Right cardiac atrium (tissue), 5 donors: ENCODE results near the gene IFNGR2. TPM values are rescaled to one million over a fixed set of nuclear protein-coding genes. Genes with fewer than 3 reads are reported as not detected.
"Not testable (repeated sequence)": the region's sequence is repeated elsewhere in the genome, so short reads cannot be mapped to it uniquely, and the experiment has no call there.

Experiments used
- ATAC-seq, 2 donors: fragments of 200-7000 bp; cut with Tn5 transposase; one replicate each; pipeline versions ENCODE4 v1.8.0 to v1.9.1; 2020; ENCODE audit warnings: moderate library complexity in 2 of 2, mild to moderate bottlenecking in 1 of 2
- DNase-seq, 3 donors: peaks; one replicate each; pipeline ENCODE4 v3.0.0-alpha.2; 2020
- H3K27ac ChIP-seq: one replicate; pipeline ENCODE4 v1.5.1; 2013; ENCODE audit warnings: mild to moderate bottlenecking, low read length, control low read depth, moderate library complexity
- H3K27me3 ChIP-seq: one replicate; pipeline ENCODE4 v1.6.1; 2013; ENCODE audit not compliant: control insufficient read depth, insufficient read depth
- H3K4me1 ChIP-seq: one replicate; pipeline ENCODE4 v1.6.1; 2013; ENCODE audit warnings: low read length; ENCODE audit not compliant: control insufficient read depth, insufficient read depth
- H3K4me3 ChIP-seq: one replicate; pipeline ENCODE4 v1.5.1; 2013; ENCODE audit warnings: low read length, control low read depth
- H3K9me3 ChIP-seq: one replicate; pipeline ENCODE4 v1.6.1; 2013; ENCODE audit warnings: low read length; ENCODE audit not compliant: control insufficient read depth
- WGBS: extraction: QIAGEN DNeasy Blood & Tissue Kit; methylation state at CpG from one replicate; pipeline ENCODE4 v1.1.7; 2013; 5-methylcytosine and 5-hydroxymethylcytosine counted together
- intact Hi-C, 4 donors: fragments of 100-400 bp; cut with DNase I; formaldehyde crosslinking; loops; one replicate each; pipeline versions ENCODE4 v1.11.0 to v1.14.0; 2022 to 2023
- polyA plus RNA-seq: library from polyadenylated mRNA; stranded (reverse); fragments of 200-250 nt; gene quantifications from one replicate; pipeline ENCODE4 v1.2.3, GENCODE V29; 2013
- total RNA-seq, 4 donors: library from RNA; stranded (reverse); fragmentation: NEBNext Ultra II Directional; extraction: Animal tissue kit (Norgen Biotek cat#: 25700); gene quantifications; one replicate each; pipeline ENCODE4 v1.2.1, GENCODE V29; 2021
- donor health status: healthy with polysubstance abuse.
- donor health status: DM: no; HTN: yes; CAD: no.
- donor health status: DM: no; HTN: no; CAD: no.
- donor health status: DM: no; HTN: yes; CAD: no; lungs with severe emphysema.
- donor health status: DM: yes; HTN: yes; CAD: no.

IFNGR2 gene
- total and polyA plus RNA-seq, 5 donors = 37.4 to 47.4 (median 41.7) TPM

- intact Hi-C loops = loop anchor here in 3 of 4 donors (5.0 to 10.0 kb wide), 3 partner anchors 170 to 540 kb away; no protein-coding TSS in a partner anchor
- WGBS = 66% methylated on average over 5 of the region's 5 CpGs
- DNase-seq = no peak
- Histone ChIP-seq H3K4me3 (no peak overlapping the region), H3K9me3 (no peaks in the 10 kb centered on the region), H3K27me3 (no peaks in the 10 kb centered on the region), H3K27ac (peak overlapping the region; percentile 7), H3K4me1 (peaks cover 7% of the 10 kb centered on the region)
- ATAC-seq = no peak
Measured at GRCh38 chr21:33375101-33375644, 28.0 kb upstream of the IFNGR2 start.

- Histone ChIP-seq H3K9me3 (no peaks in the 10 kb centered on the region), H3K4me3 (no peak overlapping the region), H3K4me1 (peaks cover 10% of the 10 kb centered on the region), H3K27ac (no peak overlapping the region), H3K27me3 (no peaks in the 10 kb centered on the region)
- intact Hi-C loops = loop anchor here in 3 of 4 donors (5.0 to 10.0 kb wide), 3 partner anchors 173 to 543 kb away; no protein-coding TSS in a partner anchor
- WGBS = 82% methylated on average over 6 of the region's 6 CpGs
- DNase-seq (no peak), ATAC-seq (no peak)
Measured at GRCh38 chr21:33377221-33377920, 25.8 kb upstream of the IFNGR2 start.

GRCh38 chr21:33378081-33378480, 25.1 kb upstream of the IFNGR2 start:
- ATAC-seq (no peak), DNase-seq (no peak)
- Histone ChIP-seq H3K4me1 (peaks cover 16% of the 10 kb centered on the region), H3K4me3 (no peak overlapping the region), H3K27ac (no peak overlapping the region), H3K27me3 (no peaks in the 10 kb centered on the region), H3K9me3 (no peaks in the 10 kb centered on the region)
- WGBS = 95% methylated on average over 9 of the region's 9 CpGs
- intact Hi-C loops = loop anchor here in 3 of 4 donors (5.0 to 10.0 kb wide), 3 partner anchors 173 to 543 kb away; no protein-coding TSS in a partner anchor

DNA sequence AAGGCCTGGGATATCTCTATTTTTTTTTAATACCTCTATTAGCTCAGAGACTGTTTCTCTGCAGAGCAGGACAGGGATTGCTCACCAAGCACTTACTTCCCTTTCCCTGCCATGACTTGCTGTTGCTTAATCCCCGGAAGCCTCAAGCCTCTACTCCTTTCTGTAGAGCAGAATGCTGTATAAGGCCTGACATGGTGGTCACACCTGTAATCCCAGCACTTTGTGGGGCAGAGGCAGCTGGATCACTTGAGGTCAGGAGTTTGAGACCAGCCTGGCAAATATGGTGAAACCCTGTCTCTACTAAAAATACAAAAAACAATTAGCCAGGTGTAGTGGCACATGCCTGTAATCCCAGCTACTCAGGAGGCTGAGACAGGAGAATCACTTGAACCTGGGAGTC, 23.3 kb upstream of the IFNGR2 start:
- ATAC-seq = peak; percentile 54 to 71
- not testable (repeated sequence) for DNase-seq

DNA sequence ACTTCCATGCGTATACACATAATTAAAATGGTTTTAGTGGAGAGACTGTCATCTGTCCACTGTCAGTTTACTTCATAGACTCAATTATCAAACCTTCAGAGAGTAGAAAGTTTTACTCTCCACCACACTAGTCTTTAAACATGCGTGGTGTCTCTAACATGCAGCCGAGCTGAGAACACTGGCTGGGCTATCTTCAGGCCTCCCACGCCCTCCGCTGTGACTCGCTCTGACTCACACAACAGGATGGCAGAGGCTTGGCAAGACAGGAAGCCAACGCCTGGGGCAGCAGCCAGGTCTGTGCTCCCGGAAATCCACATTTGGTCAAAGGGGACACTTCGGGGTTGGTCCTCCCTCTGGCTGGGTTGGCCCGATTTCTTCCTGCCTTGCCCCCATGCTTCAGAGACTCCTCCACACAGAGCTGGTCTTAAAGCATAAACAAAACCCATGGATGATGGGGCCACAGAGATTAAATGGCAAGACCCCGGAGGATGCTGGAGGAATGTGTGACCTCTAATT, 22.7 kb upstream of the IFNGR2 start:
- peak overlapping the region; percentile 60 for H3K27ac ChIP-seq
- H3K9me3 ChIP-seq = no peaks in the 10 kb centered on the region
- DNase-seq (peak; percentile 94 to 96 (median 96)), ATAC-seq (peak; percentile 97 to 98)
- H3K27me3 ChIP-seq = no peaks in the 10 kb centered on the region
- peaks cover 16% of the 10 kb centered on the region for H3K4me1 ChIP-seq
- intact Hi-C loops = loop anchor here in 1 of 4 donors (5.0 kb wide), 1 partner anchor 183 kb away; no protein-coding TSS in a partner anchor
- no peak overlapping the region for H3K4me3 ChIP-seq
- 10% methylated on average over 11 of the region's 11 CpGs for WGBS

More for the DNA sequence above, 23.3 kb upstream of the IFNGR2 start:
- peak overlapping the region; percentile 82 for H3K27ac ChIP-seq
- H3K4me1 ChIP-seq = peaks cover 16% of the 10 kb centered on the region
- not testable (repeated sequence) for H3K27me3 ChIP-seq, H3K4me3 ChIP-seq, H3K9me3 ChIP-seq
- intact Hi-C loops = loop anchor here (5.0 to 10.0 kb wide), 4 partner anchors 175 to 545 kb away; no protein-coding TSS in a partner anchor
- WGBS = 52% methylated on average over 1 of the region's 1 CpG

GRCh38 chr21:33381381-33381780, 21.8 kb upstream of the IFNGR2 start:
- H3K4me3 ChIP-seq, ATAC-seq, H3K9me3 ChIP-seq, H3K27ac ChIP-seq, DNase-seq, H3K27me3 ChIP-seq: not testable (repeated sequence)
- peaks cover 16% of the 10 kb centered on the region for H3K4me1 ChIP-seq
- intact Hi-C loops = loop anchor here in 1 of 4 donors (5.0 kb wide), 1 partner anchor 184 kb away; no protein-coding TSS in a partner anchor
- 95% methylated on average over 6 of the region's 6 CpGs for WGBS

DNA sequence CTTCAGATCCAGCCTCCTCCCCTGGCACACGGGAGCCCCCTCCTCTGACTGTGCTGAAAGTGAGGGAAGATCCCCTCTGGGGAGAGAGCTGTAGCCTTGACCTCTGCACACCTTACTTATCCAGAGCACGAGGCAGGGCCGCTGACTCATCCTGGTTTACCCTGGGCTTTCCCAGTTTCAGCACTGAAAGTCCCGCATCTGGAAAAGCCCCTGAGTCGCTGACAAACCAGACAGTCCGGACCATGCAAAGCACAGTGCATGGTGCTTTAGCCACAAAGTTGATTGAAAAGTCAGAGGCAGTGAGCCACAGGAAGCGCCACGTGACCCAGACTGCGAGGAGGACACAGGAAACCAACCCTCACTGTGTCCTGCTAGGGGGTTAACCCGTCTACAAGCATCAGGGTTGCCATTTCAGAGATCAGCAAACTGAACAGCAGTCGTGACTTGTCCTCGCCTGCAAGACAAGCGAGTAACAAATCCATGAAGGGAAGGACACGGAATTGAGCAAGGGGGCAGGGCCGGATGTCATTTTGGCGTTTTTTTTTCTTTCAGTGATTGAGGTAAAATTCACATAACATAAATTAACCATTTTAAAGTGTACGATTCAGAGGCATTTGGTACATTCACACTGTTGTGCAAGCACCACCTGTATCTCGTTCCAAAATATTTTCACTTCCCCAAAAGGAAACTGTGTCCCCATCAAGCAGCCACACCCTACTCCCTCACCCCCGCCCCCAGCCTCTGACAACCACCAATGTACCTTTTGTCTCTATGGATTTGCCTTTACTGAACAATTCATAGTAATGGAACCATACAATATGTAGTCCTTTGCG, 19.9 kb upstream of the IFNGR2 start:
- intact Hi-C loops = loop anchor here in 1 of 4 donors (5.0 kb wide), 1 partner anchor 186 kb away; no protein-coding TSS in a partner anchor
- 28% methylated on average over 20 of the region's 20 CpGs for WGBS
- H3K27me3 ChIP-seq = no peaks in the 10 kb centered on the region
- H3K27ac ChIP-seq = peak overlapping the region; percentile 68
- DNase-seq (peak; percentile 54 to 81 (median 76)), ATAC-seq (peak; percentile 51 to 58)
- H3K9me3 ChIP-seq = no peaks in the 10 kb centered on the region
- peaks cover 16% of the 10 kb centered on the region for H3K4me1 ChIP-seq
- H3K4me3 ChIP-seq = peak overlapping the region; percentile 2

DNA sequence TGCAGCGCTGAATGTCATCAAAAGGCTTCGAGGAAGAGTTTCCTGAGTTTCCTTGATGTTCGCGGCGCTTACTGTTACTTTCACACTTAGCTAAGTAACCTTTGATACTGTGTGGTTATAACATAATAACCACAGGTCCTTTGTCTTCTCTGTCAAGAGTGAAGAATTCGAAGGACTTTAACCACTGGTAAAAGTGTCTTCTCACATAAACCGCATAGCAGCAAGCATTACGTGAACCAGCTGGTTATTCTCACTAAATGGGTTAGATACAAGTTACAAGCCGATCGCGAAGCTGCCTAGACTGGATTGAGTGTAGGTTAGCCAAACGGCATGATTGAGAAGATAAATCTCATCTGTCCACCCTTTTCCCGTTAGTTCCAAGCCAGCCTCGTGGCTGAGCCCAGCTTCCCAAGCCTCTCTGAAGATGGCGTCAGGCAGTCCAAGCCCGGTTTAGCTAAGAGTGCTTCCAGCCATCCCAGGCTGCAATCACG, 18.3 kb upstream of the IFNGR2 start:
- peaks cover 15% of the 10 kb centered on the region for H3K4me1 ChIP-seq
- 85% methylated on average over 17 of the region's 17 CpGs for WGBS
- no peaks in the 10 kb centered on the region for H3K9me3 ChIP-seq
- DNase-seq = no peak
- ATAC-seq = no peak
- no peak overlapping the region for H3K27ac ChIP-seq
- H3K27me3 ChIP-seq = no peaks in the 10 kb centered on the region
- no peak overlapping the region for H3K4me3 ChIP-seq
- intact Hi-C loops = loop anchor here in 1 of 4 donors (5.0 kb wide), 1 partner anchor 188 kb away; no protein-coding TSS in a partner anchor

DNA sequence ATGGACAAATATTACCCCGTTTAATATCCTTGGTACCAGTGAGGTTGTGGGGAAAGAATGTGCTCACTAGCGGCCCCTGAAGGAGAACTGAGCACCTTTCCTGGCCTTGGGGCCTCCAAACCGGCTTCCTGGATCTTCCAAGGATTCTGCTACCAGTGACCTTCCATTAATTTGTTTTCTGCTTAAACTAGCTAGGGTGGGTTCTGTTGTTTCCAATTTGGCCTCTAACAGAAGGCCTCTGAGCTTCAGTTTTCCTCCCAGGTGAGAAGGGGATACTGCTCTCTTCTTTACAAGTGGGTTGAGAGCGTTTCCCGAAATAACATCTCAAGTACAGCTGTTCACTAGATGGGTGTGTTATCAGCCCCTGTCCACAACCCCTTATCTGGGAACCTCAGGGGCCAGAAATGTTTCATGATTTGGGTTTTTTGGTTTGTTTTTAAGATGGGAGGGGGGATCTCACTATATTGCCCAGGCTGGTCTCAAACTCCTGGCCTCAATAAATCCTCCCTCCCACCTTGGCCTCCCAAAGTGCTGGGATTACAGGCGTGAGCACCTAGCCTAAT, 16.9 kb upstream of the IFNGR2 start:
- Histone ChIP-seq H3K27ac (no peak overlapping the region), H3K4me1 (peaks cover 9% of the 10 kb centered on the region), H3K27me3 (no peaks in the 10 kb centered on the region), H3K4me3 (no peak overlapping the region), H3K9me3 (no peaks in the 10 kb centered on the region)
- WGBS = 73% methylated on average over 6 of the region's 6 CpGs
- ATAC-seq = no peak
- intact Hi-C loops = no loop called here
- DNase-seq = no peak

DNA sequence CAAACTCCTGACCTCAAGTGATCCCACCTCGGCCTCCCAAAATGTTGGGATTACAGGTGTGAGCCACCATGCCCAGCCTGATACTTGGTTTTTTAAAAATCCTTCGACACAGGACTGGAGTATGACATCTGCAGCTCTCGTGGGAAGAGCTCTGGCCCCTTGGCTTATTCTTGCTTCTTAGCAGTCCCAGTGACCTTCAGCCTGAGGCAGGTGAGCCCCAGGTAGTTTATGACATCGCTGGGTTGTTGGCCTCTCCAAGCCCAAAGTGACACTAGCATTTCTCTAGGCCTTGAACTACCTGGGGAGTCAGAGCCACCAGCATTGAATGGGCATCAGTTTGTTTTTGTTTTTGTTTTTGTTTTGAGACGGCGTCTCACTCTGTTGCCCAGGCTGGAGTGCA, 15.9 kb upstream of the IFNGR2 start:
- no peak for DNase-seq
- Histone ChIP-seq H3K4me1 (peaks cover 9% of the 10 kb centered on the region), H3K9me3 (no peaks in the 10 kb centered on the region), H3K27me3 (no peaks in the 10 kb centered on the region), H3K27ac (no peak overlapping the region), H3K4me3 (no peak overlapping the region)
- intact Hi-C loops = no loop called here
- ATAC-seq = no peak
- 96% methylated on average over 6 of the region's 6 CpGs for WGBS
